Thyroid gland (tissue), 4 donors: ENCODE results near the gene TK1.

ENCODE experiments used
- POLR2A ChIP-seq, 2 donors: fragments of 450-650 bp; IDR thresholded peaks; one replicate each; pipeline ENCODE4 v1.6.1; 2017; ENCODE audit warnings: antibody characterized with exemption in 2 of 2, mild to moderate bottlenecking in 2 of 2, moderate library complexity in 1 of 2
- TF ChIP-seq, protein P1 (sequence below), 6 experiments: fragments of 200-600 bp in 3 of 6; fragments of 450-650 bp in 3 of 6; sonication (generic) in 3 of 6; IDR thresholded peaks; one replicate each; pipeline ENCODE4 v1.5.1; 2016 to 2019; ENCODE audit warnings: antibody characterized with exemption in 6 of 6, mild to moderate bottlenecking in 2 of 6, inconsistent platforms in 1 of 6, moderate library complexity in 1 of 6

DNA sequence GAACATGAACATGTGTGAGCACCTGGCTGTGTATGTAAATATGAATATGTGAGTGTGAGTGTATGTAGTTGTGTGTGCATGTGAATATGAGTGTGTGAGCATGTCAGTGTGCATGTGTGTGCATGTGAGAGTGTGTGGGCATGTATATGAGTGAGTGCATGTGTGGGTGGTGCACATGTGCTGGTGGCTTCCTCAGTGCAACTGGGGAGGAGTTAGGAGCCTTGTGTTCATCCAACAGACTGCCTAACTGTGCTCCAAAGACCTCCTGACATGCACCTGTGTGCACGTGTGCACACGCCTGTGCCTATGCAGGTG, 46.0 kb upstream of the TK1 start:
- TF ChIP-seq, protein P1, sequence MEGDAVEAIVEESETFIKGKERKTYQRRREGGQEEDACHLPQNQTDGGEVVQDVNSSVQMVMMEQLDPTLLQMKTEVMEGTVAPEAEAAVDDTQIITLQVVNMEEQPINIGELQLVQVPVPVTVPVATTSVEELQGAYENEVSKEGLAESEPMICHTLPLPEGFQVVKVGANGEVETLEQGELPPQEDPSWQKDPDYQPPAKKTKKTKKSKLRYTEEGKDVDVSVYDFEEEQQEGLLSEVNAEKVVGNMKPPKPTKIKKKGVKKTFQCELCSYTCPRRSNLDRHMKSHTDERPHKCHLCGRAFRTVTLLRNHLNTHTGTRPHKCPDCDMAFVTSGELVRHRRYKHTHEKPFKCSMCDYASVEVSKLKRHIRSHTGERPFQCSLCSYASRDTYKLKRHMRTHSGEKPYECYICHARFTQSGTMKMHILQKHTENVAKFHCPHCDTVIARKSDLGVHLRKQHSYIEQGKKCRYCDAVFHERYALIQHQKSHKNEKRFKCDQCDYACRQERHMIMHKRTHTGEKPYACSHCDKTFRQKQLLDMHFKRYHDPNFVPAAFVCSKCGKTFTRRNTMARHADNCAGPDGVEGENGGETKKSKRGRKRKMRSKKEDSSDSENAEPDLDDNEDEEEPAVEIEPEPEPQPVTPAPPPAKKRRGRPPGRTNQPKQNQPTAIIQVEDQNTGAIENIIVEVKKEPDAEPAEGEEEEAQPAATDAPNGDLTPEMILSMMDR (IDR thresholded peaks at IDR 0.05): no peak
- TF ChIP-seq POLR2A (IDR thresholded peaks at IDR 0.05): no peak
